ENCODE results near the gene MSH4.

DNA sequence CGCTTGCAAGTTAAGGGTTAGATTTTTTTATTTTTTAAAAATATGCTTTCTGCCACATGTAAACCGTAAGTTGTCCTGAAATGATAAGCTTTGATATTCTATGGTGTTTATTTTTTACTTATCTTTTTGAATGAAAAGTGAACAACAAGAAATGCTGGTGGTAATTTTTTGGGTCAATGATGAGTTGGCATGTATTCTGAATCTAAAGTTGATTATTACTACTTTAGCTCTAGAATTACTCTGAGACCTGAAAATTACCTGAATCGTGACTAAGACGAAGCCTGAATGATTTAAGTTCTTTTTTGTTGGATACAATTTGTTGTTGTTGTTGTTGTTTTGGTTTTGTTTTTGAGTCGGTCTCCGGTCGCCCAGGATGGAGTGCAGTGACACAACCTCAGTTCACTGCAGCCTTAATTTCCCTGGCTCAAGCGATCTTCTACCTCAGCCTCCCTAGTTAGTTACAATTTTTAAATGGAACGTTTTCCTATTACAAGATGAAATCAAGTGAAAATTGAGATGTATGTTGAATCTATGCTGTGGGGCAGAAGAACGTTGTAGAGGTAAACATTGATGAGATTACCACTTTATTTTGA lies 9.7 kb upstream of the MSH4 start:
- TF ChIP-seq SUZ12 (IDR thresholded peaks at IDR 0.05) (no peak), FOXM1 (IDR thresholded peaks at IDR 0.05; ENCODE audit: borderline replicate concordance) (no peak), SP1 (IDR thresholded peaks at IDR 0.05) (no peak)
